NCI-H2081 (cell line): ENCODE data around the gene NXPH4.

ENCODE experiments used
- DNase-seq, 2 experiments: peaks; one replicate each; lab custom pipeline; 2025; lab: John Stamatoyannopoulos, UW

The NXPH4 gene

DNA sequence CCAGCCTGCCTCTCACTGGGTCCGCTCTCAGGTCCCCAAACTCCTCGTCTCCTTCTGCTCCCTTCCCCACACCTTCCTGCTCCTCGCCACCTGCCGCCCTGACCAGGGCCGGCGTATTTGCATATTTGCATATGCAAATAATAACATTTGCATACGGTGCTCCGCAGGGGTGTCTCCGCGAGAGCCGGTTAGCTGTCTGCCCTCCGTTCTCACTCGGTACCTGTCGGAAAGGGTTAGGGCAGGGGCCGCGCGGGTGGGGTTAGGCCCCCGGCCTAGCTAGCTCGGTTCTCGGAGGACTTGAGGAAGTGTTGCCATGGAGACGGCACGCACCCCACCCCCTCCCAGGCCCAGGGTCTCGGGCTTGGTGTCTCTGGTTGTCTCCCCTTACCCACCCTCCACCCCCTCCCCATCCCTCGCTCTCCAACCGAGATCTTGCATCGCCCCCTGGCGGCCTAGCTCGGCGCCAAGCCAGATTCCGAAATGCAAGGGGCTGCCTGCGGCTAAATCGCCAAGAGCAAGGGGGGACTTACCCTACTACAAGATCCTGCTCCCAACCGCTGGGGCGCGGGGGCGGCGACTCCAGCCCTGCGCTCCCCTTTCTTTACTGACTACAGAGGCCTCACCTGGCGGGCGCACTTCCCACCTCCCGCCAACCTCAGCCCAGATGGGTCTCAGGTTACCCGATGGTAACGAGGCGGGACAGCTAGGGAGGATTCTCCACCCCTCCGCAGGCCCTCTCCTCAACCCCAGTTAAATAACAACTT is 26.3 kb downstream of the NXPH4 start:
- peak; percentile 83 to 86 for DNase-seq

DNA sequence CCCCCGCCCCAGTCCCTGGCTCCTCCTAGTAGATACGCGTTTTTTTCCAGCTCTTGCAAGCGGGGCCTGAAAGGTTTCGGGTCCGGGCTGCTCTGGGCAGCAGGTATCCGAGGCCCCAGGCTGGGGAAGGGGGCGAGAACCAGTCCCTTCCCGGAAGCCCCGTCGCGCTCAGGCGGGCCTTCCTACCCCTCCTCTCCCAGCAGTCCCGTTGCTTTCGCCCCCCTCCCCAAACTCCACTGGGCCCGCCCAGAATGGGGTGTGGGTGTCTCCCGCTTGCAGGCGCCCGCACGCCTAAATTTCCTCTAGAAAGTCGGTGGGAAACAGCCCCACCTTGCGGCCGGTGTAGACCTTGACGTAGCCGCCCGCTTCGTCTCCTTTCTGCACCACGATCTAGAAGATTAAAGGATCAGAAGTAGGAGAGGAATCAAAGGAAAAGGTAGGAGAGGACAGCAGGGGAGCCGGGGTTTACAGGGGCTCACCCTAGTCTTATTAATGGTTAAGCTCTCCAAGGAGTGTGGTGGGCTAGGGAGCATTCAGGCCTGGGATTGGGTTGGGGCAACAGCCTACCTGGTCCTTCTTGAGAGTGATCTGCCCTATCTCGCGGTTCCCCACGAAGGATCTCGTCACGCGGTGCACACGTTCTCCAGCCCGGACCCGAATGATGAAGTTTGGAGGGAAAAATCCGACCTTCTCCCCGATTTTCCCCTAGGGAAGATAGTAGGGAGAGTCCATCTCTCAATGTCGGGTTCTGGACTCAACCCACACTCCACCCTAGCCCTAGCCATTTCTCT is 27.1 kb downstream of the NXPH4 start:
- DNase-seq, result peak; percentile 81 to 83

DNA sequence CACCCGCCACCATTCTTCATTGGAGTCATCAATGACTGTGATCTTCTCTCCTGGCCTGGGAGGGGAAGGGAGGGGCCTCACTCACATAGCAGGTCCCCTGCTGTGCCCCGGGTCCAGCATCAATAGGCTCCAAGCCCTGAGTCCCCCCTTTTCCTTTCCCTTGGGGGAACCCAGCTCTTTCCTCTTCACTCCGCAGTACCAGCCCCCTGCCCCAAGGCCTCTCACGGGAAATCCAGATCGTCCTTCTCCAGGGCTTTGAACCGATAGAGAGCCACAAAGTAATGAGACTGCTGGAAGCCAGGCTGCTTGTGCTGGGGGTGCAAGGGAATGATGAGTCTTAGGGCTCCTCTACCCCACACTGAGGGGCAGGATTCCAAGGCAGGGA is 27.7 kb downstream of the NXPH4 start:
- DNase-seq, result no peak

DNA sequence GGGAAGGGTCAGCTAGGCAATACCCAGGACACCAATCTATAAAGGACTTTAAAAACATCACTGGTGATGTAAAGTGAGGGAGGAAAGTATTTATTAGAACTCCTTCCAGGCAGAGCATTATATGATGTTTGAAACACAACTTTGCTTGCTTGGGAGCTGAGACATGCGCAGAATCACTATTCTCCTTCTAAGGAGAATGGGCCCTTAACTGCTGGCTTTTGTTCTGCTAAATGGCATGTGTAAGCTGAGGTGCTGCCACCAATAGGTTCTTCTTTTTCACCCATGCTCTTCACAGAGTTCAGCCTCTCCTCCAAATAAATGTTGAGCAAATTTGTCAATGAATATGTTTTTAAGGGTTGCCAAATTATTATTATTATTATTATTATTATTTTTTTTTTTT is 30.4 kb downstream of the NXPH4 start:
- no peak for DNase-seq

DNA sequence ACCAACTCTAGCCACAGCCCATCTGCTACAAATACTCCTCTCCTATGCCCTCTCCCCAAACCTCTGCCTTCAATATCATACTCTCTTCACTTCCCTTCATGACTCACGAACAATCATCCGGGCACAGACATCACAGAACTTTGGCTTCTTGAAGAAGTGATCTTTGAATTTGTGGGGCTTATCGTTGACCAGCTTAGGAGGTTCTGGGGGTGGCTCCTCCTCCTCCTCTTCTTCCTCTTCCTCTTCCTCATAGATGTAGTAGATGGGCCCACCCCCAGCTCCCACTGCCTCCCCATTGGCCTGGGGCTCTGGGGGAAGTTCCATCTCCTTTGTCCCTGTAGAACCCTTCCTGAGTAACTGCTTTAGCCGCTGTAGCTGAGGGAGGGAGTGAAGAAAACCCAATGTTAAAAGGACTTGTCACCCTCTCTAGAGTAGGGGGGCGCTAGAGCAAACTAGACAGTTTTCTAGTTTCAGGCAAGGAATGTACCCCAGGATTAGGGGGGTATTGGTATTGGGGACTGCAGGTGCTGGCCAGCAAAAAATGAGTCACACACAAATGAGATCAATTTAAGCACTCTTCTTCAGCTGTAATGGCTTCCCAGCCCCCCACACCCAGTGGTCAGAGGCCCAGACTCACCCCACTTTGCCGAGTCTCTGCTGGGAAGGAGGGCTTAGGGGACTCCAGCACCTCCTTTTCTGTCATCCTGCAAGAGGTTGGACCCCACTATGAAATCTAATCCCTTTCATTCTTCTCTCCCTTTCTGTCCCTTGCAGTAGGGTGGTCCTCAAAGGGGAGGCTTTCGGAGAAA is 32.5 kb downstream of the NXPH4 start:
- DNase-seq, result no peak

DNA sequence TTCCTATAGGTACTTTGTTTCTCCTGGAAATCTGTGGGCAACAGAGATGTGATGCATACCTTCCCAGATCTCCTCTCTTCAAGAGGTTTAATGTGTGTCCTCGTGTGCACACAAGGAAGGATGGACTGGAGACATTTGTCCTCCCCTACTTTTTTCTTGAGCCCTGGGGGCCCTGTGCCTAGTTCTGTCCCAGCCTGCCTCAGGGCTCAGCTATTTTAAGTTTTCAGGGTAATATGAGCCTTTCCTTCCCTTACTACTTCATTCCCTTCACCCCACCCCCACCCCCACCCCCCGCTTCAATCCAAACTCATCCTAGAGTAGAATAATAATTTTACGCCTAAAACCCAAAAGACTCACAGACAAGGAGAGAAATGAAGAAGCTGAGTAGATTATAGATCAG is 33.9 kb downstream of the NXPH4 start:
- DNase-seq, result no peak

DNA sequence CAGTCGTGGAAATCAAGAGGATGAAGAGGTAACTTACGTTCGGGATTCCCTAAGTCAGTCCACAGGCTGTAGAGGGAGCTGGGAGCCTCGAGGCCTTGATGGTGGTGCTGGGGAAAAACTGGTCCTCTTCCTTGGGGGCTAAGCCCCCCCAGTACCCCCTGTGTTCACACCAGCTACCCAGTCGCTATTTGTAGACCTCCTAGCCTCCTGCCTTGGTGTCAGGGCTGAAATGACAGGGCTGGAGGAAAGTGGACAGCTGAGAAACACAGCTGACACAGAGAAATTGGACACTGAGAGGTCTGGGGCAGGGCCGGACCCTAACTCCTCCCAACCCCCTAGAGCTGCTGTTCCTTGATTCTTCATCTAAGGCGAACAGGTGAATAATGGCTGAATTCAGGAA is 34.4 kb downstream of the NXPH4 start, which contains the start of gene STAC3:
Gene STAC3, minus strand, starts transcription at position 232 of the 400 bp plus-strand sequence. CDS start 1,551 bp downstream, outside the sequence.
- no peak for DNase-seq

DNA sequence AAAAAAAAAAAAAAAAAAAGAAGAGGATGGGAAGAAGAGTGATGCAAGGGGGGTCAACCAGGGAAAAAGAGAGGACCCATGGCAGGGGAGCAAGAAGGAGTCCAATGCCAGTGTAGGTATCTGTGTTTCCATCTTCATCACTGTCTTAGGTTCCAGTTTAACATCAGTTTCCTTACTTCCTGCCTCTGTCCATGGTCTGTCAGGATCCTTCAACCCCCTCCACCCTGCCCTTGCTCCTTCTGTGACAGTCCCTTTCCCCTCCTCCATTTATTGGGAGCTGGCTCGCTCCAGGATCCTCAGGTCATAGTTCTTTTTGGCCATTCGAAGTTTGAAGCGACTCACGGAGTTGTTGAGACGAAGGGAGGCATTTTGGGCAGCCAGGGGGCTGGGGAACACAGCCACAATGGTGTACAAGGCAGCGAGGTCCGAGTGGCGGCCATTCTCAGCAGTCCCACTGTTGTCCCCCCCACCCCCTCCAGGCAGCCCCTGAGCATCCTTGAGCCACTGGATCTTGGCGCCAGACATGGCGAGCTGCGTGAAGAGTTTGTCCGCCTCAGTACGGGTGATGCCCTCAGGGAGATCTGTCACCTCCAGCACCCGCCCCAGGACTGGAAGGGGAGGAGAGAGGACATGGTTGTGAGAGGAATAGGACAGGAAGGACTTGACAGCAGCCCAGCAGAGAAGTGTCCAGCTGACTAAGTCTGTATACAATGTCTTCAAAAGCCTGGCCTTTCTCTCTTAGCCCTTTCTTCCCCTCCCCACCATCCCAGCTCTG is 38.1 kb downstream of the NXPH4 start:
- DNase-seq, result no peak

DNA sequence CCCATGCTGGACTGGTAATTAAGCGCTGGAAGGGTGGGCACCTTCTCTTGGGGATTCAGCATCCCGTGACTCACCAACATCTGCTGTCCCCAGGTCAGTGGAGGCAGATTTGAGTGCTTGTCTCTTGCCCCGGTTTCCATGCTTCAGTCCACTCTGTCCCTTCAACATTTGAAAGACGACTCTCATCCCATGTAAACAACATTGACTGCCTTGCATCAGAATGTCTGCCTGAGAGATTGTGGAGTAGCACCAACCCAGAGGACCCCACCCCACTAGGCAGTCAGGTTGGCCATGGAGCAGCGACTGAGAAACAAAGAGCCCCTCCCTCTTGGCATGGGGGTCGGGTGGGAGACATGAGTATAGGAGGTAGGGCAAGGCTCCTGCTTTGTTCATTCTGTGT is 39.3 kb downstream of the NXPH4 start:
- no peak for DNase-seq

DNA sequence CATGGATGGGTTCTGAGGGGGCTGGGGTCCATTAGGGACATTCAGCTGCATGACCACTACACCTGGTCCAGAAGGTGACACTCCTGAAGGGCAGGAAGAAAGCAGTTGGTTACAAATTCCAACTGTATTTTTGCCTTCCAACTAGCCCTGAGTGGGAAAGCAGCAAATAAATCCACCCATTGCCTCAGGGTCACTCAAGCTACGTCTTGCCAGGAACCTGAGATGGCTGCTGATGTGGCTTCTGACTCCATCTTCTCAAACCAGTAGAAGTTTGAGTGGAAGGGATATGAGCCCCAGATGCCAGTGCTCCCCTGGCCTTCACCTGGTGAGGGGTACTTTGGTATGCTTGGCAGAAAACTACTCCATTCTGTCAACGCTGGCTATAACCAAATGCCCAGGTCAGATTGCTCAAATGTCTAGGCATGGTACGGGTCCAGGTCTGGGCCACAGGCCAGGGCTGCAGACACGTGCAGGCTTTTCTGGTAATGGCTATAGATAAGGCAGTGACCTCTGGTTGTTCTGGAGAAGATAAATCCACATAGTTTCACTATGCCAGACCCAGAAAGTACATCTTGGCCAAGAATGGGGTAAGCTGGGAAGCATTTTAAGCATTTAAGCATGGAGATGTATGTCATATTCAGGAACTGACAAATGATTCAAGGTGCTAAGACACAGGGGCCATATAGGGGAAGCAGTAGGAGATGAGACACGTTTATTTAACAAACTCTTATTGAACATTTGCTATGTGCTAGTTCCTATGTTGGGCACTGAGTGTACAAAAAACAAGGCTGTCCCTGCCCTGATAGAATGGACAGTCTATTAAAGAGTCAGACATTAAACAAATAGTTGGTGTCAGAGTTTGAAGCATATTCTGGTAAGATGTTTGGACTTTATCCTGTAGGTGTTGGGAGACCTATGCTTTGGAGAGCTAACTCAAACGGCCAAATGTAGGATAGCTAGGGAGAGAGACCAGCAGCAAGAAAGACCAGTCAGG is 42.7 kb downstream of the NXPH4 start:
- DNase-seq, result no peak

DNA sequence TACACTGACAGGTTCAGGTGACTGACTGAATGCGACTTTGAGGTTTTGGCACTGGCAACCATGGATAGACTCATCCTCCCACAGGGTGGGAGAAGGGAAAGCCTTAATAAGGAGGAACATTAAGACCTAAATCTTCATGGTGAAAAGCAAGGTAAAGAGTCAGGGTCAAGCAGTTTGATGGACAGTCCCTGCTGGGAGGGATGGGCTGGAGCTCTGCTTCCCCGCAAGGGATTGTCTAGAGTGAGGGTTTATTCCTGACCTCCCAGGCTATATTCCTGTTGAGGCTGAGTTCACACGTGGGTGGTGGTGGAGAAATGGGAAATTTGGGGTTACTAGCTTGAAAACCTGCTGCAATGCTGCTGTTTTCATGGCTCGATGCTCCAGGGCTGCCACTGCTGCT is 43.8 kb downstream of the NXPH4 start:
- DNase-seq, result no peak

DNA sequence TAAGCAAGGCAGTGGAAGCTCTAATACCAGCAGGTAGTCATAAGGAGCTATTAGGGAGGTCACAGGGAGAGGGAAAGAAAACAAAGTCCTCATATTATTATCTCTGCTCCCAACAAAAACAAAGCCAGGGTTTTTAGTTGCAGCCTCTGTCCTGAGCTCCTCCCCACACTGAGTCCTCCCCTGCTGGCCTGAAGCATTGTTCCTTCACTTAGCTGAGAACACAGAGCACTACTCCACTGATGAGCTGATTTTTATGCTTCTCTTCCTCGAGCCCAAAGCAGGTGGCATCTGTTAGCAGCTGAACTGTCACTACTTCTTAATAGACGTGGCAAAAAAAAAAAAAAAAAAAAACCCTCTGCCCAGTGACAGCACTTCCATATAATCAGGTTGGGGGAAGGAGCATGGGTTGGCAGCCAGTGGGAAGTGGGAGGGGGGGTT is 44.9 kb downstream of the NXPH4 start:
- DNase-seq, result peak; percentile 49 to 71

DNA sequence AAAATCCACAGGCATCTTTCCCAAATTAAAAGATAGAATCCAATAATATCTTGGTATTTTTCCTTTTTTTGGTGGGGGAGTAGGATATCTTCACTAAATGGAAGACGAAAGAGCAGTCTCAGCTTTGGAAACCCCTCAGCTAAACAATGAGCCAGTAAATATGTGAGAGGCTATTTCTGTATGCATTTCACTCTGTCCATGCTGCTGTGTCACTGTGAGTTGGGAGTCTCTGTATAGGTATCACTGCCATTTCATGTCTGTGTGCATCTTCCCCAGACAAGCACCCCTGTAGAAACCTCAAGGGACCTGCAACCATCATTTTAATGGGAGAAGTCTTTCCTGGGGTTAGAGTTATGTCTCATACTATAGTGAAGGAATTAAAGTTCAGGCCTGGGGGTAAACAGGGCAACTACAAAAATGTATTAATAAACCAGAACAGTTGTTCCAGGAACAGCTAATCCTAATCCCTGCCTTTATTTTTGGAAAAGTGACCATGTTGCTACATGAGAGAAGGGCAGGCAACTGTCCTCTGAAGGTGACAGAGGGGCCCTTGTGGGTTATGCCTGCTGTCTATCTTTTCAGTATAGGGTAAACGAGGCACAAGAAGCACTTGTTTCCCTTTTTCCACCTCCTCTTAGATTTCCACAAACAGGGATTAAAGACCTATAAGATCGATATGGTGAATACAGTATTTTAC is 45.7 kb downstream of the NXPH4 start:
- DNase-seq, result no peak

DNA sequence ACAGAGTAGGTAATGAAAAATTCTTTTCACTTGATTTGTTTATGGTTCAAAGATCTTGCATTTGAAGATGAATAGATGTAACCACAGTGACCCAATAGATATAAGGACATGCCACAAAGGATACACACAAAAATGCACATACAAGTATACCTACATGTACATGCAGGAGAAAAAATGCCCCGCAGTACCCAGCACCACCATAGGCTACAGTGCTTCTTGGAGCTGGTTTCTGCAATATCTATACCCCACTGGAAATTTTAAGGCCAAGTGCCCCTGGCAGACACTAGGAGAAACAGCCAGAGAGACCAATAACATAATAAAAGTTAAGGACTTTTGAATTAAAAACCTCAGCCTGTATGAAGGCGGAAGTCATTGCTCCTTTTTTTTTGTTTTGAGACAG is 46.5 kb downstream of the NXPH4 start:
- DNase-seq, result no peak

DNA sequence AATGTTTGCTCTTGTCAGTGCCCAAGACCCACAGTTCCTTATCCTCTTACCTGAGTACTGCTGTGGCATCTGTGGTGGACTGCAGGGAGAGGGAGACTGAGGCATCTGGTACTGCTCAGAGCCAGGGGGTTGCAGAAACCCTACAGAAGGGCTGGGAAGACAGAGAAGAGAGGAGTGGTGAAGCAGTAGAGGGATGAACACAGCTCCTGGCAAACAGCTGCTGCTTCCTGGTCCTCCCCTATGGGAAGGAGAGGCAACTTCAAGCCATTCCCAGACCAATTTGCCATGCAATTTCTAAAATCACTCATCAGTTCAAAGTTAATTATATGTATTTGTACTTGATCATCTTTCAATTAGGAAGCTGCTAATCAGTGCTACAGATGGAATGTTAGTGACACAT is 50.1 kb downstream of the NXPH4 start:
- DNase-seq, result no peak

DNA sequence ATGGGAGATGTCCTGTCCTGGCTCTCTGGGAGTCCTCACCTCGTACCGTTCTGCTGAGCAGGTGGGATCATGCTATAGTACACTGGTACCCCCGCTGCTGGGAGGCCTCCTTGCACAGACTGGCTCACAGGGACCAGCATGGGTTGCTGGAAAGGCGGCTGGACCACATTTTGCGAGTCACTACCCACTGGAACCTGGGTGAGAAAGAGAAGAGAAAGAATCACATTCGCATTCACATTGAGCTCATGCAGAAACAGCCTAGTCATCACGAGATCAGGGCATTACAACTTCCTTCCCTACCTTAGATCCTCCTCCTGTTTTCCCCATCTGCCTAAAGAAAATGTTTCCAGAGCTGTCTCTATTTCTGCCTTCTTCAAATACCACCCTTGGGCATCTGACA is 51.7 kb downstream of the NXPH4 start:
- DNase-seq, result no peak

DNA sequence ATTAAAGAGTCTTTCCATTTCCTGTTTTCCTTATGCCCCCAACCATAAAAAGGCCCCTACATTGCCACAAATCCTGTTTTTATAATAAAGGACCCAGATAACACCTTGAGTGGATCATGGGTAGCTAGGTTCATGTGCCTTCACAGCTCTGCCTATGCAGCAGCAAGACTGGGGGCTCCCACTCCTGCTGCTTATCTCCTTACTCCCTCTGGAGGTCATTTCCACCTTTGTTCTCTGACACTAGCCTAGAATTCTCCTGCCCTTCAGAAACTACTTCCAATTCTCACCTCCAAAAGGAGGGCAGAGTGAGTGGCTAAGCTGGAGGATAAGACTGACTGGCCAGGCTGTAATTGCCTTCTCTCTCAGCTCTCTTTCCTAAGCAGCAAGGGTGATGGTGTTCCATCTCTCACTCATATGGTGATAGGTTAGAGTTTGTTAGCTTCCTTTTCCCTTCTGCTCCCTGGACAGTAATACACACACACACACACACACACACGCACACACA is 54.4 kb downstream of the NXPH4 start:
- DNase-seq, result no peak

DNA sequence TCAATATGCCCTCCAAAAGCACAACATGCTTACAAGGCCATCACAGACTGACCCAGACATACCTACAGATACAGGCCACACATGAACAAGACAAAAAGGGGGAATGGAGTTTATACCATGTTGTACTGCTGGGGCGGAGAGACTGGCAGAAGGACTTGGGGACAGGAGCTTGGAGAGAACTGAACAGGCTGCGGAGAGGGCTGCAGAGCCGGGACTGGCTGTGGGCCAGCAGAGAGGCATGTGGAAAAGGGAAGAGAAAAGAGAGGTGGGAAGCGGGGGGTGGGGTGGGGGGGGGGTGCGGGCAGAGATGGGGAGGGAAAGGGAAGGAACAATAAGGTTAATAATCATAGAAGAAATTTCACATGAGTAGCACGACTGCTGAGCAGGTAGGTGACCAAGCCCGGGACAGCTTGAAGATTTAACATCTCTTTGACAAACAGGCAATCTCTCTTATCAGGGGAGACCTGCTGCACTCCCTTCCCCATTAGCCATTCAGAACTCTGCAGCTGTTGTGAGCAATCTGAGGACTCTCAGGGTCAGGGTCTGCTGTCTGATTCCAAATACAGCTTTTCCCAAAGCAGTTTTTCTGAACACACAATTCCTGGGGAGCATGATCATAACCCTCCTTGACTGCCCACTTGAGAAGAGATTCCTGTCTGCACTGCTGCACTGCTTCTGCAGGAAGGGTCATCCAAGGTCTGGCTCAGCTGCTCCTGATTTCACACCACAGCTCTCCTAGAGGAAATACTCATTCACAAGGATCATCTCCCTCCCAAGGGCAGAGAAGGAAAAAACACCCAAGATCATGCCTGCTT is 56.0 kb downstream of the NXPH4 start:
- no peak for DNase-seq

DNA sequence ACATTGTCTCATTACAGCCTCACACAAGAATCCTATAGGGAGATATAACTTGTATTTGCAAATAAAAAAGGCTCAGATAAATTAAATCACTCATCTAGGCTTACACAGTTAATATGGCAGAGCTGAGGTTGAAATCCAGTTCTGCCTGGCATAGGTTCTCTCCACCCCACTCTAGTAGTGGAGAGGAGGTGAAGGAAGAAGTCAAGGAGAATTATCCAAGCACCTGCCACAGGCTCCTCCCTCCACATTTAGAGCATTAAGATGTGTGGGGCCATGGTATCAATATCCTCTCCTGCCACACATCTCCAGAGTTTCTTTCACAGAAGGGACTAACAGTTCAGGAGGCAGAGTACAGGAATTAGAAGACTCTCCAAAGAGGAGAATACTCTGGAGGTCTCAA is 56.9 kb downstream of the NXPH4 start:
- DNase-seq, result no peak
